Right lobe of liver (tissue), 4 donors: ENCODE measurements around the gene IER3.

Experiments
- CTCF ChIP-seq, 4 donors: fragments of 200-600 bp in 3 of 4; fragments of 450-650 bp in 1 of 4; IDR thresholded peaks; one replicate each; pipeline versions ENCODE4 v1.5.1 to v1.8.0; 2016 to 2022; ENCODE audit warnings: antibody characterized with exemption in 4 of 4, mild to moderate bottlenecking in 2 of 4
- POLR2A ChIP-seq: fragments of 450-650 bp; IDR thresholded peaks from one replicate; pipeline ENCODE4 v1.6.1; 2017; ENCODE audit warnings: antibody characterized with exemption, mild to moderate bottlenecking
- donor health status: DM: no; HTN: no; CAD: no.
- donor health status: DM: no; HTN: no; CAD: no.
- donor health status: DM: no; HTN: yes; CAD: no.

GRCh38 chr6:30719356-30719755, 25.0 kb downstream of the IER3 start:
- TF ChIP-seq POLR2A (no peak), CTCF (IDR thresholded peaks at IDR 0.05) (no peak)
